ENCODE results near the gene AMPH. TPM values are rescaled to one million over a fixed set of nuclear protein-coding genes. Genes with fewer than 3 reads are reported as not detected.

AMPH gene
- total and polyA plus RNA-seq, 2 donors (not counting 1 experiment from before 2014, with no cell fraction given) = 2.4 to 3.6 TPM

GRCh38 chr7:38438970-38439369, 192.2 kb downstream of the AMPH start:
- Histone ChIP-seq H2AFZ (ENCODE audit: low read length) (no peak overlapping the region), H3K4me2 (ENCODE audit: extremely low read depth, insufficient read depth, low read length) (no peak overlapping the region), H3K79me2 (ENCODE audit: control insufficient read depth, insufficient read depth, low read length) (no peaks in the 10 kb centered on the region), H3K36me3 (ENCODE audit: control insufficient read depth, insufficient read depth, low read length) (no peaks in the 10 kb centered on the region), H3K27ac (ENCODE audit: insufficient read depth, low read length) (no peak overlapping the region), H3K4me3 (replicated peaks in 1 of 4; ENCODE audit: control extremely low read depth in 1 of 4, insufficient read depth in 1 of 4, low read depth in 3 of 4, low read length in 4 of 4) (no peak overlapping the region), H3K9me3 (ENCODE audit: control insufficient read depth, insufficient read depth, low read depth, low read length) (no peaks in the 10 kb centered on the region), H3K27me3 (ENCODE audit: control insufficient read depth, insufficient read depth, low read length) (no peaks in the 10 kb centered on the region), H3K4me1 (ENCODE audit: control insufficient read depth, extremely low read depth, insufficient read depth, low read length) (no peaks in the 10 kb centered on the region), H4K20me1 (ENCODE audit: control insufficient read depth, extremely low read depth, insufficient read depth, low read length) (no peaks in the 10 kb centered on the region), H3K9ac (ENCODE audit: insufficient read depth, low read length) (no peak overlapping the region)
- no peak for DNase-seq (ENCODE audit: low read depth in 2 of 2)
- no peak for TF ChIP-seq EZH2 (IDR thresholded peaks at IDR 0.05; ENCODE audit: low read length, missing control alignments)

- H3K4me1 ChIP-seq (ENCODE audit: control insufficient read depth, extremely low read depth, insufficient read depth, low read length) = no peaks in the 10 kb centered on the region
- no peak for TF ChIP-seq EZH2 (IDR thresholded peaks at IDR 0.05; ENCODE audit: low read length, missing control alignments)
- no peaks in the 10 kb centered on the region for H3K9me3 ChIP-seq (ENCODE audit: control insufficient read depth, insufficient read depth, low read depth, low read length)
- H3K9ac ChIP-seq (ENCODE audit: insufficient read depth, low read length) = no peak overlapping the region
- H4K20me1 ChIP-seq (ENCODE audit: control insufficient read depth, extremely low read depth, insufficient read depth, low read length) = no peaks in the 10 kb centered on the region
- no peak overlapping the region for H3K27ac ChIP-seq (ENCODE audit: insufficient read depth, low read length)
- H3K36me3 ChIP-seq (ENCODE audit: control insufficient read depth, insufficient read depth, low read length) = no peaks in the 10 kb centered on the region
- no peak overlapping the region for H3K4me3 ChIP-seq (replicated peaks in 1 of 4; ENCODE audit: control extremely low read depth in 1 of 4, insufficient read depth in 1 of 4, low read depth in 3 of 4, low read length in 4 of 4)
- DNase-seq (ENCODE audit: low read depth in 2 of 2) = no peak
- no peaks in the 10 kb centered on the region for H3K27me3 ChIP-seq (ENCODE audit: control insufficient read depth, insufficient read depth, low read length)
- no peaks in the 10 kb centered on the region for H3K79me2 ChIP-seq (ENCODE audit: control insufficient read depth, insufficient read depth, low read length)
- no peak overlapping the region for H2AFZ ChIP-seq (ENCODE audit: low read length)
- H3K4me2 ChIP-seq (ENCODE audit: extremely low read depth, insufficient read depth, low read length) = no peak overlapping the region
Observed at GRCh38 chr7:38432671-38433070, 198.5 kb downstream of the AMPH start.

- H3K9me3 ChIP-seq (ENCODE audit: control insufficient read depth, insufficient read depth, low read depth, low read length) = no peaks in the 10 kb centered on the region
- no peak overlapping the region for H3K4me2 ChIP-seq (ENCODE audit: extremely low read depth, insufficient read depth, low read length)
Observed at GRCh38 chr7:38432080-38432479, 199.1 kb downstream of the AMPH start.

More at GRCh38 chr7:38432080-38432479, 199.1 kb downstream of the AMPH start:
- Histone ChIP-seq H2AFZ (ENCODE audit: low read length) (no peak overlapping the region), H4K20me1 (ENCODE audit: control insufficient read depth, extremely low read depth, insufficient read depth, low read length) (no peaks in the 10 kb centered on the region), H3K79me2 (ENCODE audit: control insufficient read depth, insufficient read depth, low read length) (no peaks in the 10 kb centered on the region), H3K27me3 (ENCODE audit: control insufficient read depth, insufficient read depth, low read length) (no peaks in the 10 kb centered on the region), H3K9ac (ENCODE audit: insufficient read depth, low read length) (no peak overlapping the region), H3K4me3 (replicated peaks in 1 of 4; ENCODE audit: control extremely low read depth in 1 of 4, insufficient read depth in 1 of 4, low read depth in 3 of 4, low read length in 4 of 4) (no peak overlapping the region), H3K4me1 (ENCODE audit: control insufficient read depth, extremely low read depth, insufficient read depth, low read length) (no peaks in the 10 kb centered on the region), H3K36me3 (ENCODE audit: control insufficient read depth, insufficient read depth, low read length) (no peaks in the 10 kb centered on the region), H3K27ac (ENCODE audit: insufficient read depth, low read length) (no peak overlapping the region)
- no peak for DNase-seq (ENCODE audit: low read depth in 2 of 2)
- TF ChIP-seq CTCF (conservative IDR thresholded peaks at IDR 0.05 in 1 of 2, IDR thresholded peaks at IDR 0.05 in 1 of 2; ENCODE audit: low read depth in 1 of 2, low read length in 2 of 2) (no peak), EZH2 (IDR thresholded peaks at IDR 0.05; ENCODE audit: low read length, missing control alignments) (no peak)
